Mucosa of descending colon (tissue), 3 donors: Measurements from ENCODE around the gene MAPRE2. TPM values are rescaled to one million over a fixed set of nuclear protein-coding genes. Genes with fewer than 3 reads are reported as not detected.

Experiments used
- ATAC-seq: fragments of 200-7000 bp; cut with Tn5 transposase; one replicate; pipeline ENCODE4 v1.9.1; 2020; ENCODE audit warnings: mild to moderate bottlenecking, moderate library complexity
- DNase-seq, 3 donors: peaks; one replicate each; pipeline ENCODE4 v3.0.0-alpha.2; 2020
- H3K36me3 ChIP-seq: fragments of 200-600 bp; one replicate; pipeline ENCODE4 v1.8.0; 2021; ENCODE audit warnings: low read depth, mild to moderate bottlenecking
- H3K4me1 ChIP-seq: fragments of 200-600 bp; one replicate; pipeline ENCODE4 v1.8.0; 2021; ENCODE audit warnings: low read depth, mild to moderate bottlenecking
- H3K4me3 ChIP-seq: fragments of 200-600 bp; one replicate; pipeline ENCODE4 v1.8.0; 2021; ENCODE audit warnings: mild to moderate bottlenecking
- H3K9me3 ChIP-seq: fragments of 200-600 bp; one replicate; pipeline ENCODE4 v1.8.0; 2021; ENCODE audit warnings: mild to moderate bottlenecking
- intact Hi-C, 2 donors: fragments of 100-400 bp; cut with DNase I in 1 of 2; cut with micrococcal nuclease in 1 of 2; formaldehyde crosslinking; loops; one replicate each; pipeline versions ENCODE4 v1.11.0 to v1.11.1; 2022; cut with DNase I, micrococcal nuclease
- total RNA-seq, 3 donors: library from RNA; stranded (reverse); fragmentation: NEBNext Ultra II Directional in 2 of 3; extraction: Animal tissue kit (Norgen Biotek cat#: 25700) in 2 of 3; gene quantifications; one replicate each; pipeline versions ENCODE4 v1.2.1 to v1.2.4, GENCODE V29; 2021 to 2023
- TF ChIP-seq, protein P1 (sequence below): fragments of 200-600 bp; IDR thresholded peaks from one replicate; pipeline ENCODE4 v1.8.0; 2022; ENCODE audit warnings: antibody characterized with exemption, mild to moderate bottlenecking
- donor health status: DM: no; HTN: no; CAD: no; lungs with moderate emphysema.
- donor health status: DM: no; HTN: no; CAD: no.
- donor health status: DM: no; HTN: yes; CAD: no.

Gene MAPRE2
- total RNA-seq, 3 donors from 2014 or later = 26.4 to 31.3 (median 27.3) TPM

- Histone ChIP-seq H3K9me3 (no peaks in the 10 kb centered on the region), H3K4me1 (no peaks in the 10 kb centered on the region), H3K4me3 (no peak overlapping the region), H3K36me3 (no peaks in the 10 kb centered on the region)
- ATAC-seq (no peak), DNase-seq (no peak)
- intact Hi-C loops = no loop called here
- TF ChIP-seq, protein P1, sequence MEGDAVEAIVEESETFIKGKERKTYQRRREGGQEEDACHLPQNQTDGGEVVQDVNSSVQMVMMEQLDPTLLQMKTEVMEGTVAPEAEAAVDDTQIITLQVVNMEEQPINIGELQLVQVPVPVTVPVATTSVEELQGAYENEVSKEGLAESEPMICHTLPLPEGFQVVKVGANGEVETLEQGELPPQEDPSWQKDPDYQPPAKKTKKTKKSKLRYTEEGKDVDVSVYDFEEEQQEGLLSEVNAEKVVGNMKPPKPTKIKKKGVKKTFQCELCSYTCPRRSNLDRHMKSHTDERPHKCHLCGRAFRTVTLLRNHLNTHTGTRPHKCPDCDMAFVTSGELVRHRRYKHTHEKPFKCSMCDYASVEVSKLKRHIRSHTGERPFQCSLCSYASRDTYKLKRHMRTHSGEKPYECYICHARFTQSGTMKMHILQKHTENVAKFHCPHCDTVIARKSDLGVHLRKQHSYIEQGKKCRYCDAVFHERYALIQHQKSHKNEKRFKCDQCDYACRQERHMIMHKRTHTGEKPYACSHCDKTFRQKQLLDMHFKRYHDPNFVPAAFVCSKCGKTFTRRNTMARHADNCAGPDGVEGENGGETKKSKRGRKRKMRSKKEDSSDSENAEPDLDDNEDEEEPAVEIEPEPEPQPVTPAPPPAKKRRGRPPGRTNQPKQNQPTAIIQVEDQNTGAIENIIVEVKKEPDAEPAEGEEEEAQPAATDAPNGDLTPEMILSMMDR = no peak
These were observed 90.3 kb downstream of the MAPRE2 start for GRCh38 chr18:35131387-35132020.

GRCh38 chr18:35132021-35132902 is 91.0 kb downstream of the MAPRE2 start:
- no peaks in the 10 kb centered on the region for H3K9me3 ChIP-seq
- no peaks in the 10 kb centered on the region for H3K4me1 ChIP-seq
- no peaks in the 10 kb centered on the region for H3K36me3 ChIP-seq
- TF ChIP-seq, protein P1 = no peak
- ATAC-seq (no peak), DNase-seq (no peak)
- intact Hi-C loops = no loop called here
- no peak overlapping the region for H3K4me3 ChIP-seq

DNA sequence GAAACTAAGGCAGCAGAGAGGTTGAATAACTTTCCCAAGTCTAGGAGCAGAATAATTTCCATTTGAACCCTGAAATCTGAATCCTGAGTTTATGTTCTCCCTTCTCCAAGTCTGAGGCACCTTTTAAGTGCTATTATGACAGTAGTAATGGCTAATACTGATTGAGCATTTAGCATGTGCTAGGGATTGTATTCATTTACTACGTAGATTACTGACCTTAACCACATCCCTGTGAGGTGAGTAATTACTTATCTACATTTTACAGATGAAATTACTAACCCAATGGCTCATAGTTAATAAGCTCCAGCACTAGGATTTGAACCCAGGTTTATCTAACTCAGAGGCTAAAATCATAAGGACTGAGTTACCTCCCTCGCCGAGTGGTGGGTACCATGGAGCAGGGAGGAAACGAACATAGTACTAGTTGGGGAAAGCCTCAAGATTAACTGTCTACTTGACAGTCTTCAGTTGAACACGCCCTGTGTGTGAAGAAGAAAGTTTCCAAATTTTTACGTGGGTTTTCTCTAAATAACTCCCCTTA is 93.0 kb downstream of the MAPRE2 start:
- intact Hi-C loops = no loop called here
- Histone ChIP-seq H3K4me1 (no peaks in the 10 kb centered on the region), H3K4me3 (no peak overlapping the region), H3K36me3 (no peaks in the 10 kb centered on the region), H3K9me3 (no peaks in the 10 kb centered on the region)
- no peak for ATAC-seq
- TF ChIP-seq, protein P1 = no peak
- no peak for DNase-seq

DNA sequence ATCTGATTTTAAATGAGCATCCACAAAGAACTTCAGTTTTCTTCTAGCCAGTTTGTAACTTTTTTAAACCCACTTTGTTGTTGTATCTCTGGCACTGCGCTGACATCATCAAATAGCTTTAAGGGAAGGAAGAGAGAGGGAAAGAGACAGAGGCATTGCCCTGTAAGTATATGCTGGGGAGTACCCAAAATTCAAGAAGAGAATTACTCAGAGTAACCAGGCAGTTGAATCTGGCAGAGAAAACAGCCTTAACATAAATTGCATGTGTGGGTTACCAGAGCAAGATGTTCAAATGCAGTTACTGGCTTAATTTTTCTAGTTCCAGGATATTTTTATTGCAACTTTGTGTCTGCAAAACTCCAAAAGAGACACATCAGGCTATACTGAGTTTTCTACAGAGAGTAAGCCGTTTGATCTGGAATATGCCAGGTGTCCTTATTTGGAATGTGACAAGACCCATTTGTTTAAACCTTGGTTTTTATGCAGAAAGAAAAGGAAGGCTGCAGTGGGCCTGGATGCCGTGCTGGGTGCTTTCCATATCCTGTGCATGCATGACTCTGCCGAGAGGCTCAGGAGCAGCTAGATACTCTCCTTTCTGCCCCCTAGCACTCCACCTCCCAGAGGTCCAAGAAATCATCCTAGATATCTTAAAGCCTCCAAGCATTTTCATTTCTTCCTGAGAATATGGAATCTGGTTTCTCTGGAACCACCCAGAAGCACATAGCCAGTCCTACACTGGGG is 93.7 kb downstream of the MAPRE2 start:
- H3K4me3 ChIP-seq = no peak overlapping the region
- no peaks in the 10 kb centered on the region for H3K9me3 ChIP-seq
- H3K4me1 ChIP-seq = no peaks in the 10 kb centered on the region
- H3K36me3 ChIP-seq = no peaks in the 10 kb centered on the region
- TF ChIP-seq, protein P1 = no peak
- intact Hi-C loops = no loop called here
- ATAC-seq (no peak), DNase-seq (no peak)

DNA sequence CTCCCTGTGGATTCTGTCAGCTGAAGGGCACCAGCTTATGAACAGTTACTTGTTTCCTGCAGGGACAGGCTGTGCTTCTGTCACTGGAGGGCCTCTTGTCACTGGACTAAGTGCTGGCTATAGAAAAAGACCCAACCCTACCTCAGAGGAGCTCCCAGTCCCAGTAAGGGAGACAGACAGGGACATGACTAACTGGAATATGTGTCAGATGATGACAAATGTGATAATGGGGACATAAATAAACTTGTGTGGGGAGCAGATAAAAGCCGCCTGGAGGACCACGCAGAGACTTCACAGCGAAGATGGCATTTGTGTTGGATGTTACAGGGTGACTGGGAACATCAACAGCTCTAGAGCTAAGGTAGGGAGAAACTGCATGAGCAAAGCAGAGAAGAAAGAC is 95.0 kb downstream of the MAPRE2 start:
- no peak for ATAC-seq
- intact Hi-C loops = no loop called here
- Histone ChIP-seq H3K4me3 (no peak overlapping the region), H3K9me3 (no peaks in the 10 kb centered on the region), H3K4me1 (no peaks in the 10 kb centered on the region), H3K36me3 (no peaks in the 10 kb centered on the region)
- no peak for DNase-seq
- TF ChIP-seq, protein P1 = no peak
